H1 (cell line): Measurements from ENCODE around the gene MYH9. TPM values are rescaled to one million over a fixed set of nuclear protein-coding genes. Genes with fewer than 3 reads are reported as not detected.

Experiments used
- CHD2 ChIP-seq: IDR thresholded peaks from 2 replicates; pipeline ENCODE4 v1.6.1; 2012; ENCODE audit warnings: low read length, improper control_type of control experiment
- E2F6 ChIP-seq: IDR thresholded peaks from 2 replicates; pipeline ENCODE4 v1.6.1; 2012; ENCODE audit warnings: inconsistent platforms
- EP300 ChIP-seq, 2 experiments: IDR thresholded peaks; 1 replicate in 1 of 2; 2 replicates in 1 of 2; pipeline ENCODE4 v1.6.1; 2011 to 2012; ENCODE audit warnings: low read depth in 2 of 2, low read length in 2 of 2, mild to moderate bottlenecking in 2 of 2, borderline replicate concordance in 1 of 2, inconsistent platforms in 1 of 2, moderate library complexity in 1 of 2
- NANOG ChIP-seq: IDR thresholded peaks from 2 replicates; pipeline ENCODE4 v1.6.1; 2011; ENCODE audit warnings: low read length, low read depth, mild to moderate bottlenecking, inconsistent platforms; ENCODE audit not compliant: insufficient read depth, poor library complexity, severe bottlenecking
- SP4 ChIP-seq: IDR thresholded peaks from 2 replicates; pipeline ENCODE4 v1.6.1; 2012; ENCODE audit warnings: low read length, inconsistent platforms
- polyA plus RNA-seq, 7 experiments: library from polyadenylated mRNA; depleted of rRNA in 3 of 7; stranded (reverse) in 5 of 7; unstranded in 2 of 7; fragments of >200 nt in 5 of 7; fragments of 200-250 nt in 2 of 7; gene quantifications; 1 replicate in 5 of 7; 2 replicates in 1 of 7; 4 replicates in 1 of 7; pipeline versions ENCODE4 v1.2.1 to v1.2.3, GENCODE V29; 2011 to 2013; ENCODE audit warnings: missing spikeins in 2 of 7, mixed read lengths in 2 of 7
- total RNA-seq: library from RNA; stranded (reverse); fragmentation: NEBNext Ultra II Directional; extraction: Animal tissue kit (Norgen Biotek cat#: 25700); gene quantifications from 2 replicates; pipeline ENCODE4 v1.2.1, GENCODE V29; 2021

Gene MYH9
- total and polyA plus RNA-seq, 2 of the 8 experiments (the other 6 are each of a cell fraction or from before 2014, with no cell fraction given) = 24.9 to 322 TPM

- TF ChIP-seq NANOG (peak; percentile 38), EP300 (IDR thresholded peaks at IDR 0.05; ENCODE audit: borderline replicate concordance in 1 of 2, low read depth in 2 of 2, low read length in 2 of 2) (no peak), CHD2 (no peak), SP4 (0 out of 2 replicates have a peak, but pooled peaks have one; percentile 44), E2F6 (peak; percentile 30; the same call in 1 of the 2 replicates)
Measured at GRCh38 chr22:36435516-36436415, 48.0 kb upstream of the MYH9 start (continued).
